ENCODE data around the gene JARID2.

The JARID2 gene

DNA sequence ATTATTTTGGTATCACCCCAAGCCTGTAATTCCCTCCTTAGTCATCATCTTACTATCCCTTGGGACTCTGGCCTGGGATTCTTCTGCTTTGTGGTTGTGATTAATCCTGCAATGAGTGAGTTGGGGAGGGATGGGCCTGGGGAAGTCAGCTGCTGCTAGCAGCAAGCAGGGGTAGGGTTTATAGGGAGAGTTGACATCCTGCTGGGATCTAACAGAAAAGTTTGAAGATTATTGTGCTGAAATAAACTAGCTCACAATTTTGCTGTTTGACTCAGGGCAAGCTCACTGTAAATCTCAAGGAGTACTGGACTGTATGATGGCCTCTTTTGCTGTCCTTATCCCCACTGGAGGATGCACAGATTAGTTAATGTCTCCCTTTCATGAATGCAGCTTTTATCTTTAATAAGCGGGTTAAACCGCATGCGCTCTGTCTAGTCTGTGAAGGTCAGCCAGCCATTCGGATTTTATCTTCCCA is 83.4 kb downstream of the JARID2 start:
- Histone ChIP-seq H3K9ac (ENCODE audit: low read length) (no peak overlapping the region), H2AFZ (ENCODE audit: low read length) (no peak overlapping the region), H3K9me2 (ENCODE audit: low read depth, low read length) (no peaks in the 10 kb centered on the region), H4K20me1 (ENCODE audit: insufficient read depth, low read length) (no peaks in the 10 kb centered on the region), H3K27ac (ENCODE audit: low read depth, low read length, poor library complexity, severe bottlenecking) (no peak overlapping the region), H3K9me3 (ENCODE audit: low read length) (no peaks in the 10 kb centered on the region), H3K36me3 (ENCODE audit: insufficient read depth, low read length) (no peaks in the 10 kb centered on the region), H3F3A (ENCODE audit: insufficient read depth, low read length) (no peaks in the 10 kb centered on the region), H3K79me2 (ENCODE audit: insufficient read depth, low read length) (no peaks in the 10 kb centered on the region), H3K4me1 (ENCODE audit: insufficient read depth, low read length, severe bottlenecking) (no peaks in the 10 kb centered on the region), H3K4me2 (ENCODE audit: low read length) (no peak overlapping the region), H3K4me3 (ENCODE audit: low read depth, low read length, poor library complexity, severe bottlenecking) (no peak overlapping the region), H3K27me3 (ENCODE audit: insufficient read depth, low read length) (no peaks in the 10 kb centered on the region)
- TF ChIP-seq EZH2 (IDR thresholded peaks at IDR 0.05; ENCODE audit: borderline replicate concordance, low read length): no peak

DNA sequence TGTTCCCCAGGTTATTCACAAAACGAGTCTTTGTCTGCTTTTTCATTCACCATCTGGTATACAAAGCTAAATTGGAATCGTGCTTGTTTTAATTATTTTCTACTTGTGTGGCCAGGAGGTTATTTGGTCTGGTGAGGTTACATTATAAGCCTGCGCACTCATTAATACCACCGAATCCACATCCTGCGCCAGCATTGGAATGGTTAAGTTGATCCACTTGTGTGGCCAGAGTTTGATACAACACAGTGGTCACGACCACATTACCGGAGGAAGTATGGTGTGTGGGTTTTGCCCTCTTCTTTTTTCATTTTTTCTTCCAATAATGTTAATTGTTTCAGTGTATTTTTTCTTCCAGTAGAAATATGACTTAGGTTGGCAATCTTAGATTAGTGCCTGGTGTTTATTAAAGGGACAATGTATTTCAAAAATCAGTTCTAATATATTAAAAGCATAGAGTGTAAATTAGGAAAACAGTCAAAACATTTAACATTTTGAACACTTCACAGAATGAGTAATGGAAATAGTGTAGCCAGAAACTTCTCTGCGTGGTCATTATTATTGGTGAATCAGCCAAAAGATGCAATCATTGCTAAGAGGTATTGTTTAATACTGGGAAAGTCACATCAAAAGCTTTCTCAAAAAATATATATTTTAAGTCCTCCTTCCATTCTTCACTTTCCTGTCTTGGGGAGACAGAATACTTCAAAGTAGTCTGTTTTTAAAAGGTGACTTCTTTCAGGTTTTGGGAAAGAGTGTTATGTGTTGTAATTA is 84.5 kb downstream of the JARID2 start:
- no peaks in the 10 kb centered on the region for H3K4me1 ChIP-seq (ENCODE audit: insufficient read depth, low read length, severe bottlenecking)
- H3K36me3 ChIP-seq (ENCODE audit: insufficient read depth, low read length): no peaks in the 10 kb centered on the region
- no peaks in the 10 kb centered on the region for H3K9me2 ChIP-seq (ENCODE audit: low read depth, low read length)
- no peak overlapping the region for H2AFZ ChIP-seq (ENCODE audit: low read length)
- no peak overlapping the region for H3K27ac ChIP-seq (ENCODE audit: low read depth, low read length, poor library complexity, severe bottlenecking)
- no peaks in the 10 kb centered on the region for H3F3A ChIP-seq (ENCODE audit: insufficient read depth, low read length)
- H3K79me2 ChIP-seq (ENCODE audit: insufficient read depth, low read length): no peaks in the 10 kb centered on the region
- no peaks in the 10 kb centered on the region for H3K9me3 ChIP-seq (ENCODE audit: low read length)
- TF ChIP-seq EZH2 (IDR thresholded peaks at IDR 0.05; ENCODE audit: borderline replicate concordance, low read length): no peak
- TF ChIP-seq, protein P1, sequence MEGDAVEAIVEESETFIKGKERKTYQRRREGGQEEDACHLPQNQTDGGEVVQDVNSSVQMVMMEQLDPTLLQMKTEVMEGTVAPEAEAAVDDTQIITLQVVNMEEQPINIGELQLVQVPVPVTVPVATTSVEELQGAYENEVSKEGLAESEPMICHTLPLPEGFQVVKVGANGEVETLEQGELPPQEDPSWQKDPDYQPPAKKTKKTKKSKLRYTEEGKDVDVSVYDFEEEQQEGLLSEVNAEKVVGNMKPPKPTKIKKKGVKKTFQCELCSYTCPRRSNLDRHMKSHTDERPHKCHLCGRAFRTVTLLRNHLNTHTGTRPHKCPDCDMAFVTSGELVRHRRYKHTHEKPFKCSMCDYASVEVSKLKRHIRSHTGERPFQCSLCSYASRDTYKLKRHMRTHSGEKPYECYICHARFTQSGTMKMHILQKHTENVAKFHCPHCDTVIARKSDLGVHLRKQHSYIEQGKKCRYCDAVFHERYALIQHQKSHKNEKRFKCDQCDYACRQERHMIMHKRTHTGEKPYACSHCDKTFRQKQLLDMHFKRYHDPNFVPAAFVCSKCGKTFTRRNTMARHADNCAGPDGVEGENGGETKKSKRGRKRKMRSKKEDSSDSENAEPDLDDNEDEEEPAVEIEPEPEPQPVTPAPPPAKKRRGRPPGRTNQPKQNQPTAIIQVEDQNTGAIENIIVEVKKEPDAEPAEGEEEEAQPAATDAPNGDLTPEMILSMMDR (IDR thresholded peaks at IDR 0.05; ENCODE audit: low read length): no peak
- no peak overlapping the region for H3K4me2 ChIP-seq (ENCODE audit: low read length)
- no peak overlapping the region for H3K9ac ChIP-seq (ENCODE audit: low read length)
- H3K4me3 ChIP-seq (ENCODE audit: low read depth, low read length, poor library complexity, severe bottlenecking): no peak overlapping the region
- no peaks in the 10 kb centered on the region for H4K20me1 ChIP-seq (ENCODE audit: insufficient read depth, low read length)
- H3K27me3 ChIP-seq (ENCODE audit: insufficient read depth, low read length): no peaks in the 10 kb centered on the region

DNA sequence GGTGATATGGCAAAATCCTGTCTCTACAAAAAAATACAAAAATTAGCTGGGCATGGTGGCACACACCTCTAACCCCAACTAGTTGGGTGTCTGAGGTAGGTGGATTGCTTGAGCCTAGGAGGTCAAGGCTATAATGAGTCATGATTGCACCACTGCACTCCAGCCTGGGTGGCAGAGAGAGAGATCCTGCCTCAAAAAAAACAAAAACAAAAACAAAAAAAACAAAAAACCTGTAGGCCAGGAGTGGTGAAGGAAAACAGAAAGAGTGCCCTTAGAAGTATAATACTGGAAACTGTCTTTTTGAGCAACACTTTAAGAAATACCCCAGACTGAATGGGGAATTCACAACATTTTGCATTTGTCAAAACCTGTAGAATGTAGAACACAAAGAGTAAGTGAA is 85.3 kb downstream of the JARID2 start:
- H3F3A ChIP-seq (ENCODE audit: insufficient read depth, low read length): no peaks in the 10 kb centered on the region
- TF ChIP-seq, protein P1 (IDR thresholded peaks at IDR 0.05; ENCODE audit: low read length): no peak
- TF ChIP-seq EZH2 (IDR thresholded peaks at IDR 0.05; ENCODE audit: borderline replicate concordance, low read length): no peak

More for the DNA sequence above, 85.3 kb downstream of the JARID2 start:
- H3K36me3 ChIP-seq (ENCODE audit: insufficient read depth, low read length): no peaks in the 10 kb centered on the region
- H3K4me2 ChIP-seq (ENCODE audit: low read length): no peak overlapping the region
- no peaks in the 10 kb centered on the region for H3K27me3 ChIP-seq (ENCODE audit: insufficient read depth, low read length)
- no peaks in the 10 kb centered on the region for H3K4me1 ChIP-seq (ENCODE audit: insufficient read depth, low read length, severe bottlenecking)
- H4K20me1 ChIP-seq (ENCODE audit: insufficient read depth, low read length): no peaks in the 10 kb centered on the region
- H3K79me2 ChIP-seq (ENCODE audit: insufficient read depth, low read length): no peaks in the 10 kb centered on the region
- H3K9me2 ChIP-seq (ENCODE audit: low read depth, low read length): no peaks in the 10 kb centered on the region
- no peak overlapping the region for H3K9ac ChIP-seq (ENCODE audit: low read length)
- no peaks in the 10 kb centered on the region for H3K9me3 ChIP-seq (ENCODE audit: low read length)
- H3K27ac ChIP-seq (ENCODE audit: low read depth, low read length, poor library complexity, severe bottlenecking): no peak overlapping the region
- H2AFZ ChIP-seq (ENCODE audit: low read length): no peak overlapping the region
- H3K4me3 ChIP-seq (ENCODE audit: low read depth, low read length, poor library complexity, severe bottlenecking): no peak overlapping the region

Data from OCI-LY1 (cell line).